GM19238 (cell line): Measurements from ENCODE around the gene FLOT1.

Source experiments
- DNase-seq: peaks from one replicate; pipeline ENCODE4 v3.0.0; 2011; ENCODE audit warnings: low spot score; ENCODE audit not compliant: insufficient read length

FLOT1 gene, protein sequence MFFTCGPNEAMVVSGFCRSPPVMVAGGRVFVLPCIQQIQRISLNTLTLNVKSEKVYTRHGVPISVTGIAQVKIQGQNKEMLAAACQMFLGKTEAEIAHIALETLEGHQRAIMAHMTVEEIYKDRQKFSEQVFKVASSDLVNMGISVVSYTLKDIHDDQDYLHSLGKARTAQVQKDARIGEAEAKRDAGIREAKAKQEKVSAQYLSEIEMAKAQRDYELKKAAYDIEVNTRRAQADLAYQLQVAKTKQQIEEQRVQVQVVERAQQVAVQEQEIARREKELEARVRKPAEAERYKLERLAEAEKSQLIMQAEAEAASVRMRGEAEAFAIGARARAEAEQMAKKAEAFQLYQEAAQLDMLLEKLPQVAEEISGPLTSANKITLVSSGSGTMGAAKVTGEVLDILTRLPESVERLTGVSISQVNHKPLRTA

DNA sequence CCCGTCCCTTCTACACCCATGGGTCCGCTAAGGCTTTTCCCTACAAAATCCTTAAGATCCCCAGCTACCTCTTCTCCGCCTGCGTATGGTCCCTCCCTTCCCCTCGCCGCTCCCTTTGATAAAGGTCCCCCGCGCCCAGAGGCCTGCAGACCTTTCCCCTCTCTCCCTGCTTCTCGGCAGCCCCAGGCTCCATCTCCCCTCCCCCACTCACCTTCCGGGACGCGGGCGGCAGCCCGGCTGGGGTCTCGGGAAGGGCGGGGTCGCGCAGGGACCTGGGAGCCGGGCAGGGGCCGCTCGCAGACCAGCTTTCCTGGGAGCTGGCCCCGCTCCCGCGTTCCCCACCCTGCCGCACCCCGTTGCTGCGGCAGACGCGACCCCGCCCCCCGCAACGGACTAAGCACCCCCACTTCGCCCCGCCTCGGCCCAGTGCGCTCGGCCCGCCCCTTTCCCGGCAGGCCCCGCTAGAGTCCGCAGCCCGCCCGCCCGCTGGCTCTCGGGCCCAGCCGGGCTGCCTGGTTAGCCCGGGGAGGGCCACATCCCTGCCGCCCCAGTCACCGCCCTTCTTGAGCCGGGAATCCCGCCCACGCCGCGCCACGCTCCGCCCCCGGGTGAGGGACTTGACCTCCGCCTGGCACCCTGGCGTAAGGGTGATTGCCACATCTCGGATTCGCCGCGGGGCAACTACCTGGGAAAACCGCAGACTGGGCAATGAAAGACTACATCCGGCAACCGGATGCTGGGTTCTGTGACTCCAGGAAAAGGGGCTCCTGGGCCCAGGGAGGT, at the start of gene FLOT1:
Gene FLOT1 (minus strand): TSS at position 372 of the 783 bp plus-strand sequence. CDS start 498 bp downstream, outside the sequence.
- peak; percentile 88 for DNase-seq

DNA sequence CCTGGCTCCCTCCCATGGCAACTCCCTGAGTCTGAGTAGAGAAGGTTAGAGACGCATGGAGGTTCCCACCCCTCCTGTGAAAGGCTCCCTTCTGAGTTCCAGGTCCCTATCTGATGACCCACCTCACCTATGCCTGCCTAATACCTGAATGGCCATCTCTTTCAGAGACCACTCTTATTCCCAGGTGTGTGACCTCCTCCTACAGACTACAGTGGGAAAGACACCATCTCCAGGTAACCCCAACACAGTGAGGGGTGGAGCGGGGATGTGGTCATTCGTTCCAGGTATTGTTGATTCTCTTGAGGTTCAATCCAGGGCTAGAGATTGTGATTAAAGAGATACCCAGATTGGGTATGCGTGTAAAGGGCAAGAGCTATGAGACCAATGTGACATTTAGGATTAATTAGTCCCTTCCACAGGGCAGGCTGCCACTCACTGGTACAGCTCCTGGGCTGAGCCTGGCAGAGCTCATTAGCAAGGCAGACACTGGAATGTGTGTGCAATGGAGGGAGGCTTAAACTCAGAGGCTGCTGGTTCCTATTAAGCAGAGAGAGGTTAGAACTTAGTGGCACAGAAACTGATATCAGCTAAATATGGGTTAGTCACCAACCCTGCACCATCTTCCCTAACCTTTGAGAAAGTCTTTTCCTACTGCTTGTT, 48.4 kb upstream of the FLOT1 start:
- no peak for DNase-seq

DNA sequence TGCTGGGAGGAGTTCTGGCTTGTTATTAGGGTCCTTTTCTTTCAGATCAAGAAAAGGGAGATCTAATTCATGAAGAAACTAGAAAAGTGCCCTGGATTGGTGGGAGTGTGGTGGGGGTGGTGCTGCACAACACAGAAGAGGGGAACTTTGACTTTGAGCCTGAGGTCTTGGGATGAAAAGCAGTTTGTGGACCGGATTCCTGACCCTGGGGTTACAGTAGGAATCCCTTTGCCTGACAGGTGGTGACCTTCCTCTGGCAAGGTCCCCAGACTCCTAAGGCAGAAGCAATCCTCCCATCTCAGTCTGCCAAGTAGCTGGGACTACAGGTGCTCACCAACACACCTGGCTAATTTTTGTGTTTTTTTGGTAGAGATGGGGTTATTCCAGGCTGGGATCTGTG, 47.1 kb upstream of the FLOT1 start:
- DNase-seq = no peak

DNA sequence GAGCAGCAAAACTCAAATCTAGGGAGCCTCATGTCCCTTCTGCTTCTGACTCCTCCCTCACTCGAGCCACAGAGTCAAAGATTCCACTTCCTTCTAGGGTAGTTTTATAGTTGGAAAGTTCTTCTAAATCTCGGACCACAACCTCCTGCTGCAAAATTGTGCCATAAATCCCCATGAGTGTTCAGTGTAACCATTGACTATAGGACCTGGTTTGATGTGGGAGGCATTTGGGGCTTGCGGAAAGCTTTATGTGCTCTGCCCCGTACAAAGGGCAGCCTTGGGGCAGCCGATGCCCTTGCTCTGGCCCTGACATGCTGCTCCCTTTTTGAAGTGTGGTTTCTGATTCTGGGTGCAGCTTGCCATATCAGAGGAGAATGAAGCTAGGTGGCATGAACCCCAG, 45.5 kb upstream of the FLOT1 start:
- no peak for DNase-seq

DNA sequence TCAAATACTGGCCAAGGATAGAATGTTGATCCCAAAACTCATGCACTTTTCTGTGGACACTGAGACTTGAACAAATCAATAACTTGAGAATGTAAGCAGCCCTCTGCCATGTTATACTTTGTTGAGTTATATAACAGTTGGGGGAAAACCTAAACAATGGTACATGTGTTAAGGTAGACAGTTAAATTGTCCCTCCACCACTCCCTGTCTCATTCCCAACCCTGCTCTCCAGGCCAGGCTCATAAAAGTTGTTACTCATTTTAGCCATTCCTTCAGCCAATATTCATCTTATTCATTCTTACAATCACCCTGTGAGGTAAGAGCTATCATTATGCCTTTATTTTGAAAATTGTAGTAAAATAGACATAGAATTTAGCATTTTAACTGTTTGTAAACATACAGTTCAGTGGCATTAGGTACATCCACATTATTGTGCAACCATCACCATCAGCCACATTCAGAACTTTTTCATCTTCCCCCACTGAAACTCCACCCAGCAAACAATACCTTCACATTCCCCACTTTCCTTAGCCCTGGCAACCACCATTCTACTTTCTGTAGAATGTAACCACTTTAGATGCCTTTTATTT, 40.0 kb upstream of the FLOT1 start:
- DNase-seq = no peak

DNA sequence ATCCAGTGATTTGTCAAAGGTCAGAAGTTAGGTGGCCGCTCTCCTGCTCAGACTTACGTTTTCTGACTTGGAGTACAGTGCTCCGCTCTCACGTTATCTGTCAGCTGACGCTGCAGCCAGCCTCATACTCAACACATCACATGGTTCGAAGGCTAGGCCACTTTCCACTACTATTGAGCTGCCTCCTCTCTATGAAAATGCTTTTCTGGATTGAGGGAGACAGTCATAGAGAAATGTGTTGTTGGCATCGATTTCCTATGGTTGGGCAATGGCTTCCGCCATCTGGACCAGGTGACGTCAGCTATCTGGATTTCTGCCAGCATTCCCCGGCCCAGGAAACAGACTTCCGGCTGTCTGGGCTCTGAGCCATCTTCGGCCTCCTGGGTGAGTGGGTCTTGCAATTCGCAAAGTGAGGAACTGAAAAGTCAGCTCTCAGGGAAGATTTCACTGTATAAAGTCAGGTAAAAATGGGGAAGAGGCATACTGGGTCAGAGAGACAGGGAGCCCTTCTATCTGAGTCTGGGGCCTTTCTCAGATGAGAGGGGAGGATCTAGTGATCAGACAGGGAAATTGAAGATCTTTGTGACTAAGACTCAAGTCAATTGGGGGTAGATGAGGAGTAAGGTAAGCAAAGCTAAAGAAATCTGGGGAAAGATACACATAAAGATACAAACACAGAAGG, 39.4 kb upstream of the FLOT1 start:
- DNase-seq = no peak

DNA sequence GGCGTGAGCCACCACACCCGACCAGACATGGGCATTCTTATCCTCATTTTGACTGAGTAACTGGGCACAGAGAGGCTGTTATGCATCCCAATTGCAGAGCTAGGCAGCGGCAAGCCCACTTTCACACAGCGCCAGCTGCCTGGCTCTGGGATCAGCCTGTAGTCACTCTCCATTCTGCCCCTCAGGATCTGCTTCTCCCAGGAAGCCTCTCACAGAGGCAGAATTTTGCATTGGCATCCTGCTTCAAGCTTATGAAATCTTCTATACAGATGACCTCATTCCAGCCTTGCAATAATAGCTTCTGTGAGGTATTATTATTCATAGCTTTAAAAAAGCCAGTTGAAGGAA, 38.9 kb upstream of the FLOT1 start:
- no peak for DNase-seq

DNA sequence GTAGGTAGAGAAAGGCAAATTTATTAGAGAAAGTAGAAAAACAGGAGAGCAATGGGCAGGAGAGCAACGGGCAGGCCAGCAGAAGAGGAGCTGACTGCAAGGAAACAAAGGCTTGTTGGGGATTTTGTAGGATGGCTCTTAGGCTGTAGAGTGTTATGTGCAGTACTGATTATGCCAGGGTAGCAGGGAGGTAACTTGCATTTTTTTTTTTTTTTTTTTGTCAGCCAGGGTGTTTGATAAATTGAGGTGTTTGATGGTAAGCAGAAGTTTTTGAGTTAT, 38.1 kb upstream of the FLOT1 start:
- DNase-seq = no peak

DNA sequence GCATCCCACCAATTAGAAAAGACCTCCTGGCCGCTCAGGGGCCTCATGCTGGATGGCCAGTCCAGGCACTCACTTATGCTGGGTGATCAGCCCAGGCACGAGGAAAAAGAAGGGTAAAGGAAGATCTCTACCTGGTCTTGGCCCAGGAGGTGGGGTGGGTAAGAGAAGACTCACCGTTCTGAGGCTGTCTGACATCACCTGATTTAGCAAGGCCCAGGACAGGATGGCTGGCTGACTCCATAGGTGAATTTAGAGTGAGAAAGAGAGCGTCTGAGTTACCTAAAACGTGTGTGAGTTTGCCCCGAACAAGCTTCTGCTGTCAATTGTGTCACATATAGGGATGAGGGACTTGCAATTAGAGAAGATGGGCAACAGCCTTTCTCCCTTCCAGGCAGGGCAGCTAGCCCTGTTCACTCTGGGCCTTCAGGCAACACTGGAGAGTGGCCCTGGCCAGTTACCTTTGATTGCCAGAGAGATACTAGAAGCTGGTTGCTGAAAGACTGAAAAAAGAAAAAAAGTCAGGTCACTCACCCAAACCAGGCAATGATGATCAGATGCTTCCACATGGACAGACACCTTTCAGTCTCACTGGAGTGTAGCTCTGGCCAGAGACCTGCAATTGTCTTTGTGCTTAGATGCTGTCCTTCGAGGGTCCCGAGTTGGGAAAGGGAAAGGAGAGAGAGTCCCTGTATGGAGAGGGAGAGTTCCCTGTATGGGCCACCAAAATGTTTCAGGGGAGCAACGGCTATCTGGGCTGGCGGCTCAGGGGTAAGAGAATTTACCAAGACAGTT, 37.6 kb upstream of the FLOT1 start:
- DNase-seq = no peak

DNA sequence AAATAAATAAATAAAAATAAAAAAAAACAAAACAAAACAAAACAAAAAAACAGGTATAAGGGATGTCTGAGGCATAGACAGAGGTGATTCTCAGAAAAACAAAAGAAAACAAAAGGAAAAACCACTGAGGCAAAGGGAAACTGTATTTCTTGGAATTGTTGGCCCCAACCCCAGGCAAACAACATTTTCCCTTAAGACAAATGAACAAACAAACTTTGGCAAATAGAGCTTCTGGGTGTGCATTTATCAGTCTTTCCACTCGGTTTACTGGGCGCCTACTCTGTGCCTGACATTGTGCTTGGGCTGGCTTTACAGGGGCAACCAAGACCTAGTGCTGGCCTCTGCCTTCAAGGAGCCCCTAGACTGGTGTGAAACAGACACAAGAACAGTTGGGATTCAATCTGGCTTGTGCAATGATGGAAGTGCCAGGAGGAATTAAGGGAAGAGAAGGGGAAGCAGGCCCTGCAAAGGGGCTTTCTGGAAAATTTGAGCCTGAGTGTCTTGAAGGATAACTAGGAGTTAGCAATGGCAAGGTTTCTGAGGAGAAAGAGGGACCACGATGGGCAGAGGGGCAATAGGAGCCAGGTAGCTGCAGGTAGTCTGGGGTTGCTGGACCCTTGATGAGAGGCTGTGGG, 35.6 kb upstream of the FLOT1 start:
- DNase-seq = no peak

DNA sequence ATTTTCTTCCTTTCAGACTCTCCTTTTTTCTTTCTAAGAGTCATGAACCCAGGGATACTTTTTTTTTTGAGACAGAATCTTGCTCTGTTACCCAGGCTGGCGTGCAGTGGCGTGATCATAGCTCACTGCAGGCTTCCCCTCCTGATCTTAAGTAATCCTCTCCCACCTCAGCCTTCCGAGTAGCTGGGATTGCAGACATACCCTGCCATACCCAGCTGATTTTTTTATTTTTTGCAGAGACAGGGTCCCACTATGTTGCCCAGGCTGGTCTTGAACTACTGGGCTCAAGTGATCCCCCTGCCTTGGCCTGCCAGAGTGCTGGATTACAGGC, 34.6 kb upstream of the FLOT1 start:
- DNase-seq = no peak

DNA sequence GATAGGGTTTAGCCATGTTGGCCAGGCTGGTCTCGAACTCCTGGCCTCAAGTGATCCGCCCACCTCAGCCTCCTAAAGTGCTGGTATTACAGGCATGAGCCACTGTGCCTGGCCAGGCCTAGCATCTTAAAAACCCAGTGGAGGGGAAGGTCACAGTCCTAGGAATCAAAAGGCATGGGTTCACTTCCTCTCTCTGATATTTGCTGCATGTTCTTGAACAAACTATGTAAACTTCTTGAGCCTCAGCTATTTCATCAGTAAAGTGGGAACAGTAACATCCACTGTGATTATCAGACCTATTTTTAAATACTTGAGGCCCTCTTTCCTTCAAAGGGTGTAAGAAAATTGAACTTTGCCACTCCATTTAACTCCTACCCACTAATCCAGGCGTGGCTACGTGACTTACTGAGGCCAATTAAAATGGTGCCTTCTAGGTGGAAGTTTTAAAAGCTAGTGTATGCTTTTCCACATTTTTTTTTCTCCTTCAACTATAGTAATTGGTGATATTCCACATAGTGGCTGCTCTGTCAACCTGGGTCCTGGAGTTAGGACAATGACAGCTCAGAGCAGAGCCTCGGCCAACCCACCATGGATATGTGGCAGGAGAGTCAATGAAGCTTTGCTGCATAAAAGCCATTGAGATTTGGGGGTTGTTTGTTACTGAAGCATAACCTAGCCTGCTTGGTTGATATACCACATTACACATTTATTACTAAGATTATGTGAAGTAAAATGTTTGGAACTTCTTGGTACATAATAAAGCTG, 34.1 kb upstream of the FLOT1 start:
- DNase-seq = no peak

DNA sequence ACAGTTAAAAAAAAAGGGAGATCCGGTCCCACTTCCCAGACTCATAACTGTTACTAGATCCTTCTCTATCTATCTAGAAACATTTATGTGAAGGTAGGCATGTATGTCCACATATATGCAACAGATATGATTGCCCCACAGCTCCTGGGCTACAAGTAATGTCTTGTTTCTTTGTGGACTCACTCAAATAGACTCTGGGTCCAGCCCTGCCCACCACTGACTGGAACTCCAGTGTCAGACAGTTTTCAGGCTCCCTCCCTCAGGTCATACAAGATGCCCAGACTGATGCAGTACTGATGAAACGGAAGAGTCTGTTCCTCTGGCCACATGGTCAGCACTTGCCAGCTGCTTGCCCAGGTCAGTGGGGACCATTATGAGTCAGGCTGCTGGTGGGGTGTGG, 32.6 kb upstream of the FLOT1 start:
- DNase-seq = no peak

DNA sequence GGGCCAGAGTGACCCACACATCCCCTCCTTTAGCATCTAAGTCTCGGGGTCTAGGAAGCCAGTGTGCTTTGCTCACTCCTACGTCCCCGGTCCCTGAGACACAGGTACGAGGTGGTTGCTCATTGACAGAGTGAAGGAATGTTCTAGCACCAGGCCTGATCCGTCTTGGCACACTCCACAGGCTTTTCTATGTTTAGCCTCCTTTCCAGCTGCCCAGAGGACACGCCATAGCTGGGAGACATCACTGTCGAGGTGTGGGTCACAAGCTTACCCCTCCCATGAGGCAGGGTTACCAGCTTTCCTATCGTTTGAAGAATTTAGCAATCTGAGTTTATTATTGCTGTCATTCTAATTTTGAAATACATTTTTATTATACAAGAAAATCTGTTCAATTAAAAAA, 32.2 kb upstream of the FLOT1 start:
- DNase-seq = no peak

DNA sequence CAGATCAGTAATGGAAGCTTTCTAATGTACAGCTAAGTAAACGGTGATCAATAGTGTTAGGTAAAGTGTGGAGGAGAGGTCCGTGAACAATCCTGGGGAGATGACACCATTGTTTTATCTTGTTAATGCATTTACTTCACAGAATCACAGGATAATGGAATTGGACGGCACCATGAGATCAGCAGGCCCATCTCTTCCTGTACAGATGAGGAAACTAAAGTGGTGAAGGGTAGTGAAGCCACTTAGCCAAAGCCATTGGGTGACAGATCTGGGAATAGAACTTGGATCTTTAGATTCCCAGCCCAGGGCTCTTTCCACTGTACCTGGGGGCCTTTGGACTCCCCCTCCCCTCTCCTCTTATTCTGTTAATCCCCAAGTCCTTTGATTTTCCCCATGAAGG, 28.1 kb upstream of the FLOT1 start:
- no peak for DNase-seq

DNA sequence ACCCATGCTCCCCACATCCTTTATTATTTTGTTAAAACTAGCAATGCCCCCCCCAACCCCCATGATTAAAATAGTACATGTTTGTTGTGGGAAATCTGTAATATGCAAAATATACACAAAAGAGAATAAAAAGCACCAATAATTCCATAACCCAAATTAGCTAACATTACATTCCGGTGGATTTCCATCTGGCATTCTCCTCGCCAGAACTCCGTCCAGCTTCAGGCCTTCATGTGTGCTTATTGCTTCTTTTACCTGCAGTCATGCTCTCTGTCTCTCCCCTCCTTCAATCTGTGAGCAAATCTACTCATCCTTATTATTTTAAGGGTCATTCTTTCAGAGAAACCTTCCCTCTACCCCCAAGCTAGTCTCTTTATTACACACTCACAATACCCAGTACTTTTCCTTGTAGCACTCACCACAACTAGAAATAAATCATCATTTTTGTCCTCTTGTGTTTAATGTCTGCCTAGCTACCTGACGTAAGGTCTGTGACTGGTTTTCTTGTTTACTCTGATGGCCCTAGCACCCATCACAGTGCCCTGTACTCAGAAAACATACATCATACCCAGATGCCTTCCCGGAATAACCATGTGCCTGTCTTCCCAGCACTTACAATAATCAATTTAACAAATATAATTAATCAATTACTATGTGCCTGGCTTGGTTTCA, 27.5 kb upstream of the FLOT1 start:
- DNase-seq = no peak

DNA sequence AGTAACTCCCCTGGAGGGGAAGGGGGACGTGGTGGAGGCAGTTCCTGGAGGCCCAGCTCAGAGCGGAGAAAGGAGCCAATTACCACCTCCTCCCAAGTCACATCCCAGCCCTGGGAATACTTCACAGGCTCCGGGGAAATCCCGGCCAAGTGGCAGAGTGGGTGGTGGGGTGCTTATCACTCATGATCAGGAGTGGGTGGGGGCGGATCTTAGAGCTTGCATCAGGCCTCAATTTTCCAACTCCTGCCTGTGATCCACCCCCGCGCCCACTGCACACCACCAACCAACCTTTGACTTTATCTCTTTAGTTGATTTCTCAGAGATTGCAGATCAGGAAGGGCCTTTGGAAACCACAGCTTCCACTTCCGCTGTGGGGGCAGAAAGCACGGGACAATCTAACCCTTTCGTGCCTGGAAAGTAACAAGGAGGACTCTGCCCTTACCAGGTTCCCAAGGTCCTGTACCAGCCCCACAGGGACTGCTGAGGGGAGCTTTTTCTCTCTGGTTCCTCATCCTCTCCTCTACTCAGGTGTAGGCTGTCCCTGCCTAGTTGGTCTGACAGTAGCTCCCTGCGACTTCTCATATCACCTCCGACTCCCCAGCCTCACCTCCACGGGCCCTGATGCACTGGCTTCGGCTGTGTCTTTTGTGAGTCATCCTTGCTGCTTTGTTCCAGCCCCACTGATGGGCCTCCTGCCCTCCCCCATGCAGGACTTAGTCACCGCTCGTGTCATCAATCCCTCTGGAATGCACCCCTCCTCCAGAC, 26.8 kb upstream of the FLOT1 start:
- DNase-seq = no peak

DNA sequence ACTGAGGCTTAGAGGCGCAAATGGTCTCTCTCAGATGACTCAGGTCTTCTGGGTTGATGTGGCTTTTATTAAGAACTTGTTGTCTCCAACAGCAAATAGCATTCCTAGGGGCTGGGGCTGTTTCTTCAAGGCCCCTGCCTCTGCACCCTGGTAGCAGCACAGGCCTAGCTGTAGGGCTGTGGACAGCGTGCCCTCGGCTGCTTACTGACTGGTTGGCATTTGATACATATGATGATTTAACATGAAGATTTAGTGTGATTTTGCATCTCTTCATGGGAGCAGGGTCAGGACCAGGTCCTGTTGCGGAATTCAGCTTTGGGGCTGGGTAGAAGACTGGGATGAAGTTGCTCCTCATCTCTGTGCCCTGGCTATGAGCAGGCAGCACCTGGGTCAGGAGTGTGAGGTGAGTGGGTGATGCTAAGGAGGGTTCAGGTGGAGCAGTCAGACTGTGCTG, 26.2 kb upstream of the FLOT1 start:
- no peak for DNase-seq
